ENCODE data around the gene SEZ6. TPM values are rescaled to one million over a fixed set of nuclear protein-coding genes. Genes with fewer than 3 reads are reported as not detected.

SEZ6 gene
- polyA plus RNA-seq, 2 donors: not detected

DNA sequence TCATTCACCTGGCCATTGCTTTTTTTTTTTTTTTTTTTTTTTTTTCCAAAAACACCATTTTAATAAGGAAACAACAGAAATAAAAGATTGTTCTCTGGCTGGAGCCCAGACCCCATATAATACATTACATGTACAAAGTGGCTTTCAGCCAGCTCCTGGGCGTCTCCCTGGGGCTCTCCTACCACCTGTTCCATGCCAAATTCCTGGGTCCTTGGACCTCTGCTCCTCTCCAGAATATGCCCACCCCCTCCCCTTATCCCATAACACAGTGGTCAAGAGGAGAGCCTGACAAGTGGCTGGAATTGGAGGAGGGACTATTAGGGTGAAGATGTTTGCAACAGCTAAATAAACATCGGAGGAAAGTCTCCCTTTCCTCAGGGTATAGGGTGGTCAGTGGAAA lies 50.9 kb downstream of the SEZ6 start:
- no peaks in the 10 kb centered on the region for H3K27me3 ChIP-seq (ENCODE audit: control insufficient read depth in 1 of 2, insufficient read depth in 2 of 2, low read length in 2 of 2)
- no peak overlapping the region for H3K27ac ChIP-seq (ENCODE audit: low read depth in 2 of 2, low read length in 1 of 2)
- no peaks in the 10 kb centered on the region for H3K36me3 ChIP-seq (ENCODE audit: control insufficient read depth in 2 of 2, insufficient read depth in 2 of 2, low read length in 1 of 2)
- H3K4me3 ChIP-seq (ENCODE audit: low read depth in 1 of 2, low read length in 2 of 2): no peak overlapping the region
- H3K9me3 ChIP-seq (ENCODE audit: control insufficient read depth in 2 of 2, insufficient read depth in 1 of 2, low read depth in 1 of 2, low read length in 1 of 2): no peaks in the 10 kb centered on the region
- 74 to 78% methylated on average over 2 of the region's 2 CpGs for WGBS, 2 donors
- H3K4me1 ChIP-seq (ENCODE audit: control insufficient read depth in 2 of 2, insufficient read depth in 2 of 2, low read length in 1 of 2): no peaks in the 10 kb centered on the region

DNA sequence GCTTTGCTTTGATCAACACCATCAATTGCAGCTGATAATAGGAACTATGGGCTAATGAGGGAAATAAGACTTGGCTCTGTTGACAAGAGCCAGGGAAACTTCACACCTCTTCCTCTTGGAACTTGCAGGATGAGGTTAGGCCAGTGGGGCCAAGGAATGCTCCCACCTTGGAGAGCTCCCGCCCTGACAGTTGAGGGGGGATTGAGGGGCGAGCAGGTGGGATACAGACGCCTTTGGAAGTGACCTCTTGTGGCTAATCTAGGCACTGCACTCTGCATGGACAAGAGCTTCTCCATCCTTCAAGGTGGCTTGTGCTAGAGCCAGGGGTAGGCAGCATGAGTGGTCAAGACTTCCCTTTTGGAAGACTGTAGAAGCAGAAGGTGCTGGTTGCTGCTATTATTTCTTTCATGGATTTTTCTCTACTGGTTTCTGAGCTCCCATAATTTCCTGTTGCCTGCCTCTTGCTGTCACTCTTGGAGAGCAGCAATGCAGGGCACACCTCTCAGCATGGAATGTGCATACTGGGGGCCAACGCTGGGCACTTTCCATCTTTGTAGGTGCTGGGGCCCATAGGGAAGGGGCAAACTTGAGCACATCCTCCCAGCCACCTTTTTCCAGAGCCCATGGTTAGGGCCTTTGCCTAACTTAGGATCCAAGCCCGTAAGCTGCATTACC lies 52.3 kb downstream of the SEZ6 start:
- Histone ChIP-seq H3K4me3 (ENCODE audit: low read depth in 1 of 2, low read length in 2 of 2) (no peak overlapping the region), H3K27me3 (ENCODE audit: control insufficient read depth in 1 of 2, insufficient read depth in 2 of 2, low read length in 2 of 2) (no peaks in the 10 kb centered on the region), H3K9me3 (ENCODE audit: control insufficient read depth in 2 of 2, insufficient read depth in 1 of 2, low read depth in 1 of 2, low read length in 1 of 2) (no peaks in the 10 kb centered on the region), H3K4me1 (ENCODE audit: control insufficient read depth in 2 of 2, insufficient read depth in 2 of 2, low read length in 1 of 2) (no peaks in the 10 kb centered on the region), H3K36me3 (ENCODE audit: control insufficient read depth in 2 of 2, insufficient read depth in 2 of 2, low read length in 1 of 2) (no peaks in the 10 kb centered on the region), H3K27ac (ENCODE audit: low read depth in 2 of 2, low read length in 1 of 2) (no peak overlapping the region)
- 35% methylated on average over 5 of the region's 5 CpGs for WGBS, 2 donors

DNA sequence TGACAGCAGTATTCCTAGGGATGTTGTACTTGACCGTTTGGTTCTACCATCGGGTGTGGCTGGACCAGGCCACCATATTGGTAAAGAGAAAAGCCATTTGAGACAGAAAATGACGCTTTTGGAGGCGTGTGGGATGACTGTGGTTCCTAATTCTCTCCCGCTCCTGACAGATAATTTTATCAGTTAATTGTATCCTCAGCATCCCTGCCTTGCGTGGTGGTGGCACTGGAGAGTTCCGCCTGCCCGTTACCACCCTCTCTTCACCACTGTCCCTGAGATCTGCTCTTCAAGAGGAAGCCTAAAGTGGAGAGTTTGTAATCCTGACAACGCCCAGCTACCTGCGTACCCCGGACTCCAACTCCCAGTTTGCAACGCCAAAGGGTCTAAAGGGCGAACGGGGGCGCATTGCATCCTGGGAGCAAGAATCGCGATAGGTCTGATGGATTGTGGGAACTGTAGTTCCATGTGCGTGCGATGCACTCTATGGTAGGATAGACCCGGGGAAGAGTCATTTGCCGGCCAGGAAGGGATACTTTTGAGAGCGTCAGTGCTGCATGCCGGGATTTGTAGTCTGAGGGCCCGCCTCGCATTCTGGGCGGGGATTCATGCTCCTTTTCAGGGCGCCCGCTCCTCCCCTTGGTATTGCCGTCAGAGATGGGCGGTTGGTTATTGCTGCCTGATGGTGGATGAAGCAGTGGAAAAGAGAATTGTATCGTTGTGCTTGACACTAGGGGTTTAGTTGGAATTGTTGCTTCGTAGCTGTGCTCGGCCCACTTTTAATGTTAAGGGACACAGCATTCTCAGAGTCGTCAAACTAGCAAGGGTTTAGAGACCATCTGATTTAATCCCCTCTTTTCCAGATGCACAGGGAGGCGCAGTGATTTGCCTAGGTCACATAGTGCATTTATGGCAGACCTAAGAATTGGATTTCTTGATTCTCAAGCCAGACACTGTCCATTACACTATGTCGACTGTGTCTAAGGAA lies 53.5 kb downstream of the SEZ6 start:
- Histone ChIP-seq H3K9me3 (ENCODE audit: control insufficient read depth in 2 of 2, insufficient read depth in 1 of 2, low read depth in 1 of 2, low read length in 1 of 2) (no peaks in the 10 kb centered on the region), H3K4me1 (ENCODE audit: control insufficient read depth in 2 of 2, insufficient read depth in 2 of 2, low read length in 1 of 2) (no peaks in the 10 kb centered on the region), H3K27me3 (ENCODE audit: control insufficient read depth in 1 of 2, insufficient read depth in 2 of 2, low read length in 2 of 2) (no peaks in the 10 kb centered on the region), H3K4me3 (ENCODE audit: low read depth in 1 of 2, low read length in 2 of 2) (peak overlapping the region; percentile 55 to 59), H3K36me3 (ENCODE audit: control insufficient read depth in 2 of 2, insufficient read depth in 2 of 2, low read length in 1 of 2) (no peaks in the 10 kb centered on the region), H3K27ac (ENCODE audit: low read depth in 2 of 2, low read length in 1 of 2) (peak overlapping the region; percentile 98 to 99)
- 5% methylated on average over 36 of the region's 36 CpGs for WGBS, 2 donors

DNA sequence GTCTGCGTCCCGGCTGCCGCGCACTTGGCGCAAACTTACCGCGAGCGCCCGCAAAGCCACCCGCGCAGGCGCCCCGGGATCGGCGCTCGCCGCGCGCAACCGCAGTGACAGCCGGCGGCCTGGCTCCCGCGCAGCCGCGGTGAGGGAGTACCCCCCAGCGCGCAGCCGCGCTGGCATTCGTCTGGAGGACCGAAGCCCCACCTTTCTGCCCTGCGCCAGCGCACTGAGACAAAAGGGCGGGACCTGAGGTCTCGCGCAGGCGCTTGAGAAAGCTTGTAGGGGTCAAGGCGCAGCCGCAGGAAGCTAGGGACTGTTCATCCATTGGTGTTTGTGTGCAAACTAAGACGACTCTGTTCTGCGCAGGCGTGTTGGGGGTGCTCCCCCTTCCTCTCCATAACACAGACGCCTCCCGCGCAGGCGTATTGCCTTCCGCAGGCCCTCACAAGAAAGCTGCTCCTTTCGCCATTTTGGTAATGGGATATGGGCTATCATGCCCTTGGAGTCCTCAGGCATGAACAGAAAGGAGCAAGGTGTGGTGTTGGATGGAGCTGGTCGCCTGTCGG lies 54.3 kb downstream of the SEZ6 start, which contains the start of gene PHF12:
TSS of gene PHF12 (minus strand) at position 91 of the 563 bp plus-strand sequence. CDS start 558 bp downstream, outside the sequence.
- Histone ChIP-seq H3K27me3 (ENCODE audit: control insufficient read depth in 1 of 2, insufficient read depth in 2 of 2, low read length in 2 of 2) (no peaks in the 10 kb centered on the region), H3K4me3 (ENCODE audit: low read depth in 1 of 2, low read length in 2 of 2) (peak within 1 kb of the TSS; percentile 73 to 94), H3K27ac (ENCODE audit: low read depth in 2 of 2, low read length in 1 of 2) (peak within 1 kb of the TSS; percentile 98 to 99), H3K36me3 (ENCODE audit: control insufficient read depth in 2 of 2, insufficient read depth in 2 of 2, low read length in 1 of 2) (no peaks in the 10 kb centered on the region), H3K9me3 (ENCODE audit: control insufficient read depth in 2 of 2, insufficient read depth in 1 of 2, low read depth in 1 of 2, low read length in 1 of 2) (no peaks in the 10 kb centered on the region), H3K4me1 (ENCODE audit: control insufficient read depth in 2 of 2, insufficient read depth in 2 of 2, low read length in 1 of 2) (no peaks in the 10 kb centered on the region)
- WGBS, 2 donors: 0% methylated on average over 50 to 51 of the region's 51 CpGs

DNA sequence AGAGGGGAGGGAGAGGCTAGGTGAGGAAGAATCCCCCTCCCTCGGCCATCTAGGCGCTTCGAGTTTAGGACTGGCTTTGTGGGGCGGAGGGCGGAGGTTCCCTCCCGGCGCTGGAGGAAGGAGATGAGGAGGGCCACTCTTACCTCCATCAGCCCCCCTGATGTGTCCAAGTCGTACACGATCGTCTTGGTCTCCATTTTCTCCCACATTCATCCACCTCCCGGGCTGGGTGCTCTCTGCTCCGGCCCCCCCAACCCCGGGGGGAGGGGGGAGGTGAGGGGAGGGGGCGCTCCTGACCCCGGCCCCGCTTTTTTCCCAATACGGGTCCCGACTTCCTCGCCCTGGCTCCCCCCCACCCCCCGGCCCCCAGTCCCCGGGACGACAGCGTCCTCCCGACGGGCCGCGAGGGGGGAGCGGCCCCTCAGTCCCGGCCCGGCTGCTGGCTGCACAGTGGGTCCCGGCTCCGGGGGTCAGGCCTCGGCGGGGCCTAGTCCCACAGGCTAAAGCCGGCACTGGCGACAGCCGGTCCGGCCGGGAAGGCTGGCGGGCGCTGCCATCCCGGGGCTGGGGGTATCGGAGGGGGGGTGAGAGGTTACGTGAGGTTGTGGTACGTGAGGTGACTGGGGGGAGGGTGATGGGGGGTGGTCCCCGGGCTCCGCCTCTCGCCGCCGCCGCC lies 54.9 kb downstream of the SEZ6 start:
- peak overlapping the region; percentile 73 to 94 for H3K4me3 ChIP-seq (ENCODE audit: low read depth in 1 of 2, low read length in 2 of 2)
- no peaks in the 10 kb centered on the region for H3K4me1 ChIP-seq (ENCODE audit: control insufficient read depth in 2 of 2, insufficient read depth in 2 of 2, low read length in 1 of 2)
- 0 to 1% methylated on average over 37 to 50 of the region's 51 CpGs for WGBS, 2 donors
- H3K27me3 ChIP-seq (ENCODE audit: control insufficient read depth in 1 of 2, insufficient read depth in 2 of 2, low read length in 2 of 2): no peaks in the 10 kb centered on the region
- peak overlapping the region; percentile 87 to 93 for H3K27ac ChIP-seq (ENCODE audit: low read depth in 2 of 2, low read length in 1 of 2)
- no peaks in the 10 kb centered on the region for H3K9me3 ChIP-seq (ENCODE audit: control insufficient read depth in 2 of 2, insufficient read depth in 1 of 2, low read depth in 1 of 2, low read length in 1 of 2)
- no peaks in the 10 kb centered on the region for H3K36me3 ChIP-seq (ENCODE audit: control insufficient read depth in 2 of 2, insufficient read depth in 2 of 2, low read length in 1 of 2)

DNA sequence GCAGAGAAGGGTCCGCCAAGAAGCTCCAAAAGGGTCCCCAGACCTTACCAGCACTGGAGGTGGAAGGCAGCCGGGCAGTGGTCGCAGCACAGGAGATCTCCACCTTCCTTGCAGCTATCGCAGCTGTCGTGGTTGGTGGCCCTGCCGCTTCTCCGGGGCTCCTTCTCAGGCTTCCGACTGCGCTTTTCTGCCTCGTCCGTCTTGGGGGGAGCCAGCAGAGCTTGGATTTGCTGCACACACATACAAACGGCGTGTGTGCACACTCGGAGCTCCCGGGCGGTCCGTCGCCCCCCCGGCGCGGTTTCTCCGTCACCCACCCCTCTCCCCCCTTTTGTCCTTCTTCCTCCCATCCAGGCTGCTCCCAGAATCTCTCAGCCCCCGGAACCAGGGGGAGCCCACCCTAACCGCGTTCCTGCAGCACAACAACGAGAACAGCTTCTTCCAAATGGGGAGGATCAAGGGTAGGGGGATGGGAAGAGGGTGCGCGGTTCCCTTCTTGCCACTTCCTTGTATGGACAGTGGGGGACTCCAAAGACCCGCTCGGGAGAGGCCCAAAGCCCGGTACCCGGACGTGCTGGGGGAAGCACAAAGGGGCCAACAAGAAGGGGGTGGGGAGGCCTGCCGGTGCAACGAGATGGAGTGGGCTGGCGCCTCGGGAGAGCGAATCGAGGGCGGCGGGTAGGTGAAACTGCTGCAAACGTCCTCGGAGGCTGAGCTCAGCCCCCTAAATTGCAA lies 55.6 kb downstream of the SEZ6 start:
- no peaks in the 10 kb centered on the region for H3K4me1 ChIP-seq (ENCODE audit: control insufficient read depth in 2 of 2, insufficient read depth in 2 of 2, low read length in 1 of 2)
- peak overlapping the region; percentile 73 to 94 for H3K4me3 ChIP-seq (ENCODE audit: low read depth in 1 of 2, low read length in 2 of 2)

DNA sequence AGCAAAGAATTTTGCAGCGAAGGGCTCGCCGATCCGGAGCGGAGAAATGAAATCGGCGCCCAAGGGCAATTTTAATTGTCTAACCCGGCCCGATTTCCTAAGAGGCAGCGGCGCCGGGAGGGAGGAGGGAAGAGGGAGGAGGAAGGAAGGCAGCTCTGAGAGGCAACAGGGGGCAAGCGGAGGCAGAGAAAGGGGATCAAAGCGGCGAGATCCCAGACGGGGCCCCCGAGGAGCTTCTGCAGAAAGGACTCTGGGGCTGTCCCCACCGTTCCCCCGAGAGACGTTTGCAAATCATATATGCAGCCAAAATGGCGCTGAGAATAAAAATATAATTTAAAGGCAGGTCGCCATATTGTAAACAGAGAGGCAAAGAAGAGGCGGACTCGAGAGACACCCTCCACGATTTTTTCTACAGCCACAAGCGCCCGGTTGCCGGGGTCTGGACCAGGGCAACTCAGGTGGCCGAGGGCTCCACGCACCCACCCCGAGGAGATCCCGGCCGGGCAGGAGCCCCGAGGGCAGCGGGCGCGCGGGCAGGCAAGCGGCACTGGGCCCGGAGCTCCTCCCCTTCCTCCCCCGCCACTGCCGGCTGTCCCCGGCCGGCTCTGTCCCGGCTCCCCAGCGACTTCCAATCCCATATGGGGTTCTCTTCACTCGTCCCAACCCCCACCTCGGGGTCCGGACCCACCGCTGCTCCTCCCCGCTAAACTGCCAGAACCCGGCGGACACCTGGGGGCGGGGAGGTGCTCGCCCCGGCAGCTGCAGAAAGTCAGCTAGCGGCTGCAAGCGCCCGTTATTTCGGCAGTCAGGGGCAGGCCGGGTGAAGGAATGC lies 56.4 kb downstream of the SEZ6 start:
- no peaks in the 10 kb centered on the region for H3K4me1 ChIP-seq (ENCODE audit: control insufficient read depth in 2 of 2, insufficient read depth in 2 of 2, low read length in 1 of 2)
- H3K4me3 ChIP-seq (ENCODE audit: low read depth in 1 of 2, low read length in 2 of 2): peak overlapping the region; percentile 73 to 94
- H3K27me3 ChIP-seq (ENCODE audit: control insufficient read depth in 1 of 2, insufficient read depth in 2 of 2, low read length in 2 of 2): no peaks in the 10 kb centered on the region
- 0% methylated on average over 45 to 61 of the region's 61 CpGs for WGBS, 2 donors
- H3K27ac ChIP-seq (ENCODE audit: low read depth in 2 of 2, low read length in 1 of 2): peak overlapping the region; percentile 87 to 93
- no peaks in the 10 kb centered on the region for H3K36me3 ChIP-seq (ENCODE audit: control insufficient read depth in 2 of 2, insufficient read depth in 2 of 2, low read length in 1 of 2)
- H3K9me3 ChIP-seq (ENCODE audit: control insufficient read depth in 2 of 2, insufficient read depth in 1 of 2, low read depth in 1 of 2, low read length in 1 of 2): no peaks in the 10 kb centered on the region

More for the DNA sequence above, 55.6 kb downstream of the SEZ6 start:
- H3K27ac ChIP-seq (ENCODE audit: low read depth in 2 of 2, low read length in 1 of 2): peak overlapping the region; percentile 87 to 93
- no peaks in the 10 kb centered on the region for H3K36me3 ChIP-seq (ENCODE audit: control insufficient read depth in 2 of 2, insufficient read depth in 2 of 2, low read length in 1 of 2)
- no peaks in the 10 kb centered on the region for H3K27me3 ChIP-seq (ENCODE audit: control insufficient read depth in 1 of 2, insufficient read depth in 2 of 2, low read length in 2 of 2)
- WGBS, 2 donors: 0% methylated on average over 42 to 43 of the region's 43 CpGs
- H3K9me3 ChIP-seq (ENCODE audit: control insufficient read depth in 2 of 2, insufficient read depth in 1 of 2, low read depth in 1 of 2, low read length in 1 of 2): no peaks in the 10 kb centered on the region

DNA sequence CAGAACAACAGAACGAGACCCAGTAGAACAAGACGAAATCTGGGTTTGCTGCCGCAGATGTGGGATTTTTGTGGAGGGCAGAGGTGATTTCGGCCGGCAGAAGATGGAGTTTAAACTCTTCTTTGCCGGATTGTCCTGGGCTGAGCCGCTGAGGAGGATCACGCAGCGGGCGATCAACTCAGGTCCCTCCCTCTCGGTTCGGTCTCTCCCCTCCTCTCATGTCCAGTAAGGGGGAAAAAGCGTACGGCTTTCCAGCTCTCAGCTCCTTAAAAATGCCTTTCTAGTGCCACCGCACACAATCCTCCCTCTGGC lies 57.0 kb downstream of the SEZ6 start:
- no peaks in the 10 kb centered on the region for H3K4me1 ChIP-seq (ENCODE audit: control insufficient read depth in 2 of 2, insufficient read depth in 2 of 2, low read length in 1 of 2)
- peak overlapping the region; percentile 87 to 93 for H3K27ac ChIP-seq (ENCODE audit: low read depth in 2 of 2, low read length in 1 of 2)
- H3K27me3 ChIP-seq (ENCODE audit: control insufficient read depth in 1 of 2, insufficient read depth in 2 of 2, low read length in 2 of 2): no peaks in the 10 kb centered on the region
- no peaks in the 10 kb centered on the region for H3K36me3 ChIP-seq (ENCODE audit: control insufficient read depth in 2 of 2, insufficient read depth in 2 of 2, low read length in 1 of 2)
- peak overlapping the region; percentile 73 to 94 for H3K4me3 ChIP-seq (ENCODE audit: low read depth in 1 of 2, low read length in 2 of 2)
- no peaks in the 10 kb centered on the region for H3K9me3 ChIP-seq (ENCODE audit: control insufficient read depth in 2 of 2, insufficient read depth in 1 of 2, low read depth in 1 of 2, low read length in 1 of 2)
- 1 to 2% methylated on average over 15 of the region's 15 CpGs for WGBS, 2 donors
